Cardiac atrium fibroblast (primary cell): ENCODE results near the gene PLEKHG1. TPM values are rescaled to one million over a fixed set of nuclear protein-coding genes. Genes with fewer than 3 reads are reported as not detected.

ENCODE experiments used
- total RNA-seq: library from RNA; depleted of rRNA; stranded (reverse); fragments of >200 nt; gene quantifications from 2 replicates; pipeline ENCODE4 v1.2.3, GENCODE V29; 2015

Gene PLEKHG1
- total RNA-seq = 0.90 and 6.5 TPM in 2 replicates

GRCh38 chr6:150599199-150600009 is at the start of gene PLEKHG1:
PLEKHG1 (plus strand) TSS chr6:150599885; CDS start chr6:150733682, 133,797 bp downstream.

Other genes with a start within 250 kb of the PLEKHG1 start
- not detected in 2 replicates for gene IYD, start 230.9 kb upstream of the PLEKHG1 start, total RNA-seq